HPDE6-E6E7 (cell line): ENCODE measurements around the gene CAMSAP2.

Experiments
- DNase-seq: peaks from one replicate; pipeline ENCODE4 v3.0.0; 2011; ENCODE audit warnings: missing footprints; ENCODE audit errors: extremely low spot score

Gene CAMSAP2

GRCh38 chr1:200885623-200886402, 147.1 kb downstream of the CAMSAP2 start:
- no peak for DNase-seq

- no peak for DNase-seq
Measured at GRCh38 chr1:200886594-200886993, 147.9 kb downstream of the CAMSAP2 start.

GRCh38 chr1:200887036-200887435, 148.3 kb downstream of the CAMSAP2 start:
- no peak for DNase-seq

GRCh38 chr1:200887772-200888348, 149.2 kb downstream of the CAMSAP2 start:
- DNase-seq, result no peak

- DNase-seq, result no peak
Measured at GRCh38 chr1:200888349-200888838, 149.7 kb downstream of the CAMSAP2 start.

GRCh38 chr1:200889571-200889970, 150.9 kb downstream of the CAMSAP2 start:
- no peak for DNase-seq

- no peak for DNase-seq
Measured at GRCh38 chr1:200890027-200890426, 151.3 kb downstream of the CAMSAP2 start.

- DNase-seq, result no peak
Measured at GRCh38 chr1:200890818-200891773, 152.4 kb downstream of the CAMSAP2 start.

GRCh38 chr1:200891774-200892157, 153.1 kb downstream of the CAMSAP2 start:
- DNase-seq, result no peak

- DNase-seq, result no peak
Measured at GRCh38 chr1:200892546-200892945, 153.9 kb downstream of the CAMSAP2 start.

- DNase-seq, result no peak
Measured at GRCh38 chr1:200892958-200893357, 154.3 kb downstream of the CAMSAP2 start.

- no peak for DNase-seq
Measured at GRCh38 chr1:200893411-200893901, 154.8 kb downstream of the CAMSAP2 start.

GRCh38 chr1:200894712-200895442, 156.2 kb downstream of the CAMSAP2 start, which contains the start of gene INAVA:
INAVA (plus strand) TSS chr1:200894900; CDS start chr1:200898401, 3,501 bp downstream.
- DNase-seq, result peak; percentile 89

GRCh38 chr1:200895443-200895789, 156.7 kb downstream of the CAMSAP2 start:
- DNase-seq, result no peak

GRCh38 chr1:200895801-200896530, 157.3 kb downstream of the CAMSAP2 start:
- DNase-seq, result no peak

- DNase-seq, result peak; percentile 91
Measured at GRCh38 chr1:200896531-200897196, 158.0 kb downstream of the CAMSAP2 start.

- no peak for DNase-seq
Measured at GRCh38 chr1:200897259-200897658, 158.6 kb downstream of the CAMSAP2 start.

- no peak for DNase-seq
Measured at GRCh38 chr1:200899015-200899386, 160.3 kb downstream of the CAMSAP2 start.

GRCh38 chr1:200899451-200899915, 160.8 kb downstream of the CAMSAP2 start:
- DNase-seq, result no peak
